SKM-1 treated with dmso at 0.1 percent for 144 hours (cell line): ENCODE measurements around the gene ADIRF.
"Not testable (repeated sequence)": the region's sequence is repeated elsewhere in the genome, so short reads cannot be mapped to it uniquely, and the experiment has no call there.

ENCODE experiments used
- DNase-seq: peaks from one replicate; lab custom pipeline; 2025; ENCODE audit not compliant: unreplicated experiment; lab: John Stamatoyannopoulos, UW

Gene ADIRF

DNA sequence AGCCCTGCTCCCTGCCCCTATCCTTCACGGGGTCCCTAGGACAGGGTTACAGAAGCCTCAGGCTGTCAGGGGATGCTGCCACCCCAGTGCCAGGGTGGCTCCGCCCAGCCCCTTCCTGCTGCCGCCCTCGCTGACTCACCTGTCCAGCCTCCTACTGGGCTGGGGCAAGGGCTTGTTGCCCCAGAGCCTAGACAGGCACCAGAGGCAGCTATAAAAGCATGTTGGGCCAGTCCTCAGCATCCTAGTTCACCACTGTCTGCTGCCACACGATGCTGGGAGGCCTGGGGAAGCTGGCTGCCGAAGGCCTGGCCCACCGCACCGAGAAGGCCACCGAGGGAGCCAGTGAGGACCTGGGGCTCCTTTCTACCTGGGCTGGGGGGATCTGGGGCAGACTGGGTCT, 51.8 kb downstream of the ADIRF start, which contains the start of gene FAM25A:
FAM25A (plus strand) TSS at position 239 of the 400 bp plus-strand sequence; CDS start at position 270, 31 bp downstream.
- DNase-seq: not testable (repeated sequence)
